Panc1 (cell line): ENCODE results near the gene SMAD6. TPM values are rescaled to one million over a fixed set of nuclear protein-coding genes. Genes with fewer than 3 reads are reported as not detected.

Experiments used
- ATAC-seq: fragments of 200-7000 bp; cut with Tn5 transposase; 2 replicates; pipeline ENCODE4 v1.9.1; 2020; ENCODE audit warnings: mild to moderate bottlenecking, moderate library complexity
- BruUV-seq: library from RNA; stranded (reverse); fragments of 400-500 nt; replicated peaks from 2 replicates; lab custom pipeline; 2021; lab: Mats Ljungman, UMichigan
- CTCF ChIA-PET: fragments of 300-600 bp; sonication (Branson Sonifier 250); formaldehyde crosslinking; loops from one replicate; lab custom pipeline; 2022; ENCODE audit warnings: antibody characterized with exemption; lab: Charles Lee
- POLR2A ChIA-PET: fragments of 300-600 bp; sonication (Branson Sonifier 250); formaldehyde crosslinking; loops from one replicate; lab custom pipeline; 2022; ENCODE audit warnings: antibody characterized with exemption; lab: Charles Lee
- DNase-seq: peaks from one replicate; pipeline ENCODE4 v3.0.0-alpha.2; 2010; ENCODE audit warnings: low read depth, low spot score
- H3K27ac ChIP-seq: 2 replicates; pipeline ENCODE4 v1.5.1; 2011; ENCODE audit warnings: mild to moderate bottlenecking, low read length, inconsistent platforms
- H3K27me3 ChIP-seq: fragments of 200-500 bp; sonication (Bioruptor generic); 2 replicates; pipeline ENCODE4 v1.6.0; 2014; ENCODE audit warnings: low read length, inconsistent platforms; ENCODE audit not compliant: control insufficient read depth, insufficient read depth
- H3K36me3 ChIP-seq: fragments of 200-500 bp; sonication (Bioruptor generic); 2 replicates; pipeline ENCODE4 v1.5.1; 2014; ENCODE audit warnings: inconsistent platforms, mild to moderate bottlenecking, low read length, moderate library complexity; ENCODE audit not compliant: control insufficient read depth, insufficient read depth
- H3K4me1 ChIP-seq: 2 replicates; pipeline ENCODE4 v1.5.1; 2011; ENCODE audit warnings: inconsistent platforms, mild to moderate bottlenecking, low read length, moderate library complexity; ENCODE audit not compliant: control insufficient read depth, insufficient read depth
- H3K4me3 ChIP-seq, 2 experiments: 2 replicates each; pipeline ENCODE4 v1.5.1; 2011 to 2012; ENCODE audit warnings: low read depth in 2 of 2, low read length in 2 of 2, mild to moderate bottlenecking in 2 of 2, inconsistent platforms in 1 of 2, moderate library complexity in 1 of 2
- H3K9me3 ChIP-seq: fragments of 200-500 bp; sonication (Bioruptor generic); 2 replicates; pipeline ENCODE4 v1.5.1; 2014; ENCODE audit warnings: low read depth, mild to moderate bottlenecking, inconsistent platforms, low read length, moderate library complexity; ENCODE audit not compliant: control insufficient read depth, insufficient read depth
- CTCF ChIP-seq: fragments of 450-650 bp; IDR thresholded peaks from 2 replicates; pipeline ENCODE4 v1.5.1; 2017; ENCODE audit warnings: mild to moderate bottlenecking
- POLR2AphosphoS5 ChIP-seq: IDR thresholded peaks from 2 replicates; pipeline ENCODE4 v1.6.1; 2012; ENCODE audit warnings: mild to moderate bottlenecking, low read depth, low read length, moderate library complexity
- REST ChIP-seq, 2 experiments: IDR thresholded peaks; 2 replicates each; pipeline ENCODE4 v1.6.1; 2011 to 2012; ENCODE audit warnings: low read depth in 2 of 2, control low read depth in 1 of 2, low read length in 1 of 2, mild to moderate bottlenecking in 1 of 2, moderate library complexity in 1 of 2; ENCODE audit not compliant: insufficient read depth in 1 of 2
- SIN3A ChIP-seq: IDR thresholded peaks from 2 replicates; pipeline ENCODE4 v1.6.1; 2012; ENCODE audit warnings: low read depth, mild to moderate bottlenecking, low read length, moderate library complexity, borderline replicate concordance; ENCODE audit not compliant: insufficient read depth
- TCF7L2 ChIP-seq: IDR thresholded peaks from 2 replicates; pipeline ENCODE4 v1.6.1; 2011; ENCODE audit warnings: mild to moderate bottlenecking, low read depth, low read length, inconsistent platforms
- in situ Hi-C: cut with HindIII; loops from 2 replicates; pipeline ENCODE4 v1.10.0; 2016; ENCODE audit warnings: low sequenced_read_pairs, low pct_unique_long_range_greater_than_20kb
- intact Hi-C: fragments of 100-400 bp; cut with micrococcal nuclease; formaldehyde crosslinking; loops from one replicate; pipeline ENCODE4 v1.10.0; 2022; ENCODE audit not compliant: unreplicated experiment
- total RNA-seq: library from RNA; stranded (reverse); gene quantifications from one replicate; pipeline ENCODE4 v1.2.1, GENCODE V29; 2021; ENCODE audit not compliant: unreplicated experiment

Gene SMAD6
- total RNA-seq, 1 experiment from 2014 or later, result 45.9 TPM

DNA sequence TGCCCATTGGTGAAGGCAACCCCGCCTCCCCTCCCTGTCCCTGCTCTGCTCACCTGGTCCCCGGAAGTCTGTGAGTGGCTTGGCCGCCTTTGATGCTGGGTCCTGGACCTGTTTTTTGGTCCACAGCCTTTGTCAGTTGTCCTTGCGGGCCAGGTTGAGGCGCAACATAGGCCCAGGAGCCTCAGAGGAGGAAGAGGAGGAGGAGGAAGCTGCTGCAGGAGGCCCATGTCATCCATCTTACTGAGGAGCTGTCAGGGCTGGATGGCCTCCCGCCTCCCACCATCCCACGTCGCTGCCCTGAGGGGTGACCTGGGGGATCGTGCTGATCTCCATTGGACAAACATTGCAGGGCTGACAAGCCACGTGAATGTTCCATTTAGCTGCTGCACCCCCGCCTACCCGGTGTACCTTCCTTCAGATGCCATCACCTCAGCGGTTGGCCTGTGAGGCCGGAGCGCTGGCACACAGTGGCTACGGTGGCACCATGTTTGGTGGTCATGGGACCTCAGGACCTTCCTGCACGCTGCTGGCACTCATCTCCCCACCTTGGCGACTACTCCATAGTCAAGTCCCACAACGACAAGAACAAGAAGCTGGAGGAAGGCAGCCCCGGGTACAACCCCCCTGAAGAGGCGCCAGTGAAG is 106.3 kb downstream of the SMAD6 start:
- intact Hi-C loops (no loop called here), in situ Hi-C loops (no loop called here)
- ChIA-PET POLR2A (interaction anchor here (0.5 kb wide), 1 partner anchor 101 kb away, joined by 10 read pairs; no protein-coding TSS in a partner anchor), CTCF (no interaction called here)
- no peak for TF ChIP-seq CTCF
- peak overlapping the region; percentile 23; the same call in 1 of the 2 replicates for H3K27ac ChIP-seq
- peaks cover 14% of the 10 kb centered on the region for H3K4me1 ChIP-seq
- no peaks in the 10 kb centered on the region for H3K9me3 ChIP-seq
- H3K4me3 ChIP-seq, result no peak overlapping the region
- H3K36me3 ChIP-seq, result no peaks in the 10 kb centered on the region
- H3K27me3 ChIP-seq, result no peaks in the 10 kb centered on the region
- DNase-seq, result no peak
- BruUV-seq, result no TSS peak
- ATAC-seq, result no peak

DNA sequence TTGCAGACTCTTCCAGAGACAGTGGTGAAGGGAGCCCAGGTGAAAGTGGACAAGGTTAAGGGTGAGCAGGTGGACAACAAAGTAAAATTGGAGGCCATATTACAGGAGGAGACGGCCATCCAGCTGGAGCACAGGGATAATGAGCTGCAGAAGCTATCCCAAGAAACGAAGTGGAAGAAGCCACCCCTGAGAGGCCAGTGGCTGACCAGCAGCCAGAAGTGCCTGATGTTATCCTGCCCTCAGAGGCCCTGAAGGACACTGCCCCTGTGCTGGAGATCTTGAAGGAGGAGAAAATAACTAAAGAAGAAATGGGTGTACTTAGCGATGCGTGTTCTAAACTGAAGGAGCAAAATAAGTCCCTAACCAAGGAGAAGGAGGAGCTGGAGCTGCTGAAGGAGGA is 107.6 kb downstream of the SMAD6 start:
- CTCF ChIA-PET, result interaction anchor here (0.6 kb wide), 1 partner anchor 31 kb away, joined by 4 read pairs; no protein-coding TSS in a partner anchor

More for the DNA sequence above, 107.6 kb downstream of the SMAD6 start:
- no peaks in the 10 kb centered on the region for H3K36me3 ChIP-seq
- POLR2A ChIA-PET, result no interaction called here
- no TSS peak for BruUV-seq
- TF ChIP-seq SIN3A (no peak), REST (IDR thresholded peaks at IDR 0.05; ENCODE audit: insufficient read depth in 1 of 2, low read depth in 2 of 2, low read length in 1 of 2) (no peak), POLR2AphosphoS5 (no peak), CTCF (no peak), TCF7L2 (no peak)
- H3K27me3 ChIP-seq, result no peaks in the 10 kb centered on the region
- ATAC-seq, result no peak
- in situ Hi-C loops, result no loop called here
- no peaks in the 10 kb centered on the region for H3K9me3 ChIP-seq
- DNase-seq, result no peak
- intact Hi-C loops, result no loop called here
- H3K4me3 ChIP-seq, result no peak overlapping the region
- peaks cover under 1% of the 10 kb centered on the region; the same call in 1 of the 2 replicates for H3K4me1 ChIP-seq
- H3K27ac ChIP-seq, result no peak overlapping the region
